Fibroblast of lung (primary cell): ENCODE measurements around the gene CFI. TPM values are rescaled to one million over a fixed set of nuclear protein-coding genes. Genes with fewer than 3 reads are reported as not detected.

Experiments used
- DNase-seq, 2 donors: peaks; one replicate each; pipeline versions ENCODE4 v3.0.0 to v3.0.0-alpha.2; 2010; ENCODE audit warnings: low read depth in 2 of 2
- H2AFZ ChIP-seq: 2 replicates; pipeline ENCODE4 v1.5.1; 2012; ENCODE audit warnings: low read length, control low read depth, inconsistent platforms
- H3K27ac ChIP-seq: 2 replicates; pipeline ENCODE4 v1.5.1; 2011; ENCODE audit warnings: low read length, control low read depth; ENCODE audit not compliant: insufficient read depth
- H3K27me3 ChIP-seq: 2 replicates; pipeline ENCODE4 v1.5.1; 2011; ENCODE audit warnings: mild to moderate bottlenecking, low read length; ENCODE audit not compliant: control insufficient read depth, insufficient read depth
- H3K36me3 ChIP-seq: 2 replicates; pipeline ENCODE4 v1.5.1; 2011; ENCODE audit warnings: low read length; ENCODE audit not compliant: control insufficient read depth, insufficient read depth
- H3K4me1 ChIP-seq: 2 replicates; pipeline ENCODE4 v1.5.1; 2011; ENCODE audit warnings: low read length; ENCODE audit not compliant: control insufficient read depth, insufficient read depth; ENCODE audit errors: extremely low read depth
- H3K4me2 ChIP-seq: 2 replicates; pipeline ENCODE4 v1.5.1; 2011; ENCODE audit warnings: low read length, control low read depth; ENCODE audit not compliant: insufficient read depth; ENCODE audit errors: extremely low read depth
- H3K4me3 ChIP-seq, 4 experiments: fragments of 200-600 bp in 1 of 4; sonication (generic) in 1 of 4; replicated peaks in 1 of 4; 2 replicates each; pipeline ENCODE4 v1.5.1; 2011 to 2016; ENCODE audit warnings: low read length in 4 of 4, low read depth in 3 of 4, mild to moderate bottlenecking in 3 of 4, control low read depth in 2 of 4, inconsistent platforms in 1 of 4, mixed read lengths in 1 of 4; ENCODE audit not compliant: insufficient read depth in 1 of 4; ENCODE audit errors: control extremely low read depth in 1 of 4
- H3K79me2 ChIP-seq: 2 replicates; pipeline ENCODE4 v1.5.1; 2012; ENCODE audit warnings: mild to moderate bottlenecking, low read length, inconsistent platforms; ENCODE audit not compliant: control insufficient read depth, insufficient read depth
- H3K9ac ChIP-seq: 2 replicates; pipeline ENCODE4 v1.5.1; 2011; ENCODE audit warnings: mild to moderate bottlenecking, low read length, control low read depth; ENCODE audit not compliant: insufficient read depth
- H3K9me3 ChIP-seq: 2 replicates; pipeline ENCODE4 v1.5.1; 2012; ENCODE audit warnings: low read depth, low read length; ENCODE audit not compliant: control insufficient read depth, insufficient read depth
- H4K20me1 ChIP-seq: 2 replicates; pipeline ENCODE4 v1.5.1; 2011; ENCODE audit warnings: low read length; ENCODE audit not compliant: control insufficient read depth, insufficient read depth; ENCODE audit errors: extremely low read depth
- EZH2 ChIP-seq: IDR thresholded peaks from 2 replicates; pipeline ENCODE4 v1.5.1; 2012; ENCODE audit warnings: low read length, control low read depth, mild to moderate bottlenecking; ENCODE audit errors: missing control alignments
- polyA plus RNA-seq, 2 donors: library from polyadenylated mRNA; depleted of rRNA in 1 of 2; stranded (reverse) in 1 of 2; unstranded in 1 of 2; fragments of >200 nt; gene quantifications; 2 replicates each; pipeline ENCODE4 v1.2.1, GENCODE V29; 2011 to 2012; ENCODE audit warnings: missing spikeins in 1 of 2
- total RNA-seq: library from RNA; depleted of rRNA; stranded (reverse); fragments of >200 nt; gene quantifications from 2 replicates; pipeline ENCODE4 v1.2.1, GENCODE V29; 2014
- TF ChIP-seq, protein P1 (sequence below), 2 donors: IDR thresholded peaks in 1 of 2; conservative IDR thresholded peaks in 1 of 2; 1 replicate in 1 of 2; 2 replicates in 1 of 2; pipeline ENCODE4 v1.5.1; 2011 to 2012; ENCODE audit warnings: low read length in 2 of 2, control low read depth in 1 of 2, inconsistent platforms in 1 of 2, low read depth in 1 of 2, mild to moderate bottlenecking in 1 of 2

Gene CFI
- total and polyA plus RNA-seq, 2 donors (not counting 1 experiment from before 2014, with no cell fraction given) = 10.2 to 18.2 TPM

GRCh38 chr4:109764789-109765402 is 36.9 kb downstream of the CFI start:
- Histone ChIP-seq H3K36me3 (no peaks in the 10 kb centered on the region), H3K27me3 (no peaks in the 10 kb centered on the region), H3K4me3 (no peak overlapping the region), H3K27ac (no peak overlapping the region), H4K20me1 (no peaks in the 10 kb centered on the region), H3K9me3 (no peaks in the 10 kb centered on the region), H3K4me1 (no peaks in the 10 kb centered on the region), H3K4me2 (no peak overlapping the region), H3K9ac (no peak overlapping the region), H2AFZ (no peak overlapping the region), H3K79me2 (no peaks in the 10 kb centered on the region)
- TF ChIP-seq, protein P1, sequence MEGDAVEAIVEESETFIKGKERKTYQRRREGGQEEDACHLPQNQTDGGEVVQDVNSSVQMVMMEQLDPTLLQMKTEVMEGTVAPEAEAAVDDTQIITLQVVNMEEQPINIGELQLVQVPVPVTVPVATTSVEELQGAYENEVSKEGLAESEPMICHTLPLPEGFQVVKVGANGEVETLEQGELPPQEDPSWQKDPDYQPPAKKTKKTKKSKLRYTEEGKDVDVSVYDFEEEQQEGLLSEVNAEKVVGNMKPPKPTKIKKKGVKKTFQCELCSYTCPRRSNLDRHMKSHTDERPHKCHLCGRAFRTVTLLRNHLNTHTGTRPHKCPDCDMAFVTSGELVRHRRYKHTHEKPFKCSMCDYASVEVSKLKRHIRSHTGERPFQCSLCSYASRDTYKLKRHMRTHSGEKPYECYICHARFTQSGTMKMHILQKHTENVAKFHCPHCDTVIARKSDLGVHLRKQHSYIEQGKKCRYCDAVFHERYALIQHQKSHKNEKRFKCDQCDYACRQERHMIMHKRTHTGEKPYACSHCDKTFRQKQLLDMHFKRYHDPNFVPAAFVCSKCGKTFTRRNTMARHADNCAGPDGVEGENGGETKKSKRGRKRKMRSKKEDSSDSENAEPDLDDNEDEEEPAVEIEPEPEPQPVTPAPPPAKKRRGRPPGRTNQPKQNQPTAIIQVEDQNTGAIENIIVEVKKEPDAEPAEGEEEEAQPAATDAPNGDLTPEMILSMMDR (conservative IDR thresholded peaks at IDR 0.05 in 1 of 2, IDR thresholded peaks at IDR 0.05 in 1 of 2; ENCODE audit: low read depth in 1 of 2, low read length in 2 of 2) = no peak
- no peak for TF ChIP-seq EZH2
- DNase-seq = no peak

- no peak overlapping the region for H3K4me3 ChIP-seq
- H3K4me1 ChIP-seq = no peaks in the 10 kb centered on the region
- no peaks in the 10 kb centered on the region for H3K9me3 ChIP-seq
- no peak for TF ChIP-seq EZH2
- TF ChIP-seq, protein P1 (conservative IDR thresholded peaks at IDR 0.05 in 1 of 2, IDR thresholded peaks at IDR 0.05 in 1 of 2; ENCODE audit: low read depth in 1 of 2, low read length in 2 of 2) = no peak
- no peak for DNase-seq
- no peak overlapping the region for H3K4me2 ChIP-seq
- H3K36me3 ChIP-seq = no peaks in the 10 kb centered on the region
- no peak overlapping the region for H2AFZ ChIP-seq
- no peak overlapping the region for H3K27ac ChIP-seq
- H3K79me2 ChIP-seq = no peaks in the 10 kb centered on the region
- no peaks in the 10 kb centered on the region for H3K27me3 ChIP-seq
- H3K9ac ChIP-seq = no peak overlapping the region
- H4K20me1 ChIP-seq = no peaks in the 10 kb centered on the region
Observed at GRCh38 chr4:109764376-109764775, 37.4 kb downstream of the CFI start.

DNA sequence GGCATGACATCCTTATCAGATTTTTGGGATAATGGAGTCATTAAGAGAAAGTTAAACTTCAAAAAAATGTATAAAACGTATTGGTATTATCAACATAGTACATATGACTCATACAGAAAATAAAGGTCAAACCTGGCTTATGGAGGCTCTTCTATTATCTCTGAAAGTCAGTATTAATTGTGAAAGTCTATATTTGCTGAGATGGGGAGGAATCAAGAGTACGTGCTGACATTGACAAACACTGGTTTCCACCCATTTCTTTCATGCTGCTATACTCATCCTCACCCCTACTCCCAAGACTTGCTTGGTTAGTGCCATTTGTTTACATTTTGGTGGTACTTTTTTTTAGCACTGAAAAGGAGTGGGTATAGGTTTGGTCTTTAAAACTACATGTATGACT is 41.1 kb downstream of the CFI start:
- Histone ChIP-seq H4K20me1 (no peaks in the 10 kb centered on the region), H3K4me1 (no peaks in the 10 kb centered on the region), H3K9me3 (no peaks in the 10 kb centered on the region), H3K79me2 (no peaks in the 10 kb centered on the region), H3K36me3 (no peaks in the 10 kb centered on the region), H3K27me3 (no peaks in the 10 kb centered on the region), H3K4me2 (no peak overlapping the region), H2AFZ (no peak overlapping the region), H3K9ac (no peak overlapping the region), H3K27ac (no peak overlapping the region), H3K4me3 (no peak overlapping the region)
- DNase-seq = no peak
- TF ChIP-seq EZH2 = no peak
- TF ChIP-seq, protein P1 (conservative IDR thresholded peaks at IDR 0.05 in 1 of 2, IDR thresholded peaks at IDR 0.05 in 1 of 2; ENCODE audit: low read depth in 1 of 2, low read length in 2 of 2) = no peak
